Subcutaneous abdominal adipose tissue (tissue), 5 donors: Measurements from ENCODE around the gene ISL2.

ENCODE experiments used
- H3K27ac ChIP-seq: one replicate; pipeline ENCODE4 v1.7.0; 2013; ENCODE audit warnings: low read depth, mild to moderate bottlenecking, inconsistent platforms, low read length, moderate library complexity
- H3K27me3 ChIP-seq, 5 donors: one replicate each; pipeline ENCODE4 v1.7.0; 2013; ENCODE audit warnings: low read length in 5 of 5, inconsistent platforms in 1 of 5; ENCODE audit not compliant: control insufficient read depth in 5 of 5, insufficient read depth in 4 of 5
- H3K36me3 ChIP-seq, 5 donors: one replicate each; pipeline ENCODE4 v1.7.0; 2013; ENCODE audit warnings: low read length in 5 of 5; ENCODE audit not compliant: control insufficient read depth in 5 of 5, insufficient read depth in 5 of 5
- H3K4me1 ChIP-seq, 5 donors: one replicate each; pipeline ENCODE4 v1.7.0; 2013; ENCODE audit warnings: low read length in 5 of 5, mild to moderate bottlenecking in 3 of 5, moderate library complexity in 1 of 5; ENCODE audit not compliant: control insufficient read depth in 5 of 5, insufficient read depth in 5 of 5
- H3K4me3 ChIP-seq, 5 donors: one replicate each; pipeline ENCODE4 v1.7.0; 2013; ENCODE audit warnings: low read length in 5 of 5, low read depth in 1 of 5
- H3K9ac ChIP-seq, 5 donors: one replicate each; pipeline ENCODE4 v1.7.0; 2013; ENCODE audit warnings: low read length in 5 of 5, mild to moderate bottlenecking in 4 of 5, moderate library complexity in 3 of 5
- H3K9me3 ChIP-seq, 5 donors: one replicate each; pipeline ENCODE4 v1.7.0; 2013; ENCODE audit warnings: low read length in 5 of 5; ENCODE audit not compliant: control insufficient read depth in 5 of 5
- donor health status: healthy.
- donor health status: healthy.
- donor health status: healthy.
- donor health status: healthy.
- donor health status: healthy.

Gene ISL2

GRCh38 chr15:76341366-76342057 lies 4.9 kb downstream of the ISL2 start:
- Histone ChIP-seq H3K27me3 (peaks cover 74 to 97% (median 91%) of the 10 kb centered on the region in 5 donors), H3K27ac (no peak overlapping the region), H3K4me3 (peak overlapping the region in 1 of 5 donors; percentile 56), H3K9me3 (no peaks in the 10 kb centered on the region), H3K9ac (no peak overlapping the region), H3K36me3 (no peaks in the 10 kb centered on the region), H3K4me1 (peaks cover 2 to 74% (median 61%) of the 10 kb centered on the region in 5 donors)

- Histone ChIP-seq H3K9ac (no peak overlapping the region), H3K36me3 (no peaks in the 10 kb centered on the region), H3K4me1 (peaks cover 2 to 74% (median 61%) of the 10 kb centered on the region in 5 donors), H3K27ac (no peak overlapping the region), H3K27me3 (peaks cover 77 to 97% (median 91%) of the 10 kb centered on the region in 5 donors), H3K4me3 (peak overlapping the region in 1 of 5 donors; percentile 52), H3K9me3 (no peaks in the 10 kb centered on the region)
Measured at GRCh38 chr15:76342058-76342381, 5.4 kb downstream of the ISL2 start.

- peak overlapping the region in 1 of 5 donors; percentile 51 for H3K4me3 ChIP-seq
- peaks cover 2 to 71% (median 58%) of the 10 kb centered on the region in 5 donors for H3K4me1 ChIP-seq
- peaks cover 73 to 97% (median 91%) of the 10 kb centered on the region in 5 donors for H3K27me3 ChIP-seq
- H3K27ac ChIP-seq, result no peak overlapping the region
- no peaks in the 10 kb centered on the region for H3K9me3 ChIP-seq
- no peak overlapping the region for H3K9ac ChIP-seq
- no peaks in the 10 kb centered on the region for H3K36me3 ChIP-seq
Measured at GRCh38 chr15:76342382-76343201, 6.0 kb downstream of the ISL2 start.

GRCh38 chr15:76343313-76343996 lies 6.9 kb downstream of the ISL2 start:
- H3K27ac ChIP-seq, result no peak overlapping the region
- H3K27me3 ChIP-seq, result peaks cover 67 to 95% (median 86%) of the 10 kb centered on the region in 5 donors
- H3K4me3 ChIP-seq, result no peak overlapping the region
- peaks cover 2 to 62% (median 53%) of the 10 kb centered on the region in 5 donors for H3K4me1 ChIP-seq
- H3K36me3 ChIP-seq, result no peaks in the 10 kb centered on the region
- H3K9me3 ChIP-seq, result no peaks in the 10 kb centered on the region
- no peak overlapping the region for H3K9ac ChIP-seq

DNA sequence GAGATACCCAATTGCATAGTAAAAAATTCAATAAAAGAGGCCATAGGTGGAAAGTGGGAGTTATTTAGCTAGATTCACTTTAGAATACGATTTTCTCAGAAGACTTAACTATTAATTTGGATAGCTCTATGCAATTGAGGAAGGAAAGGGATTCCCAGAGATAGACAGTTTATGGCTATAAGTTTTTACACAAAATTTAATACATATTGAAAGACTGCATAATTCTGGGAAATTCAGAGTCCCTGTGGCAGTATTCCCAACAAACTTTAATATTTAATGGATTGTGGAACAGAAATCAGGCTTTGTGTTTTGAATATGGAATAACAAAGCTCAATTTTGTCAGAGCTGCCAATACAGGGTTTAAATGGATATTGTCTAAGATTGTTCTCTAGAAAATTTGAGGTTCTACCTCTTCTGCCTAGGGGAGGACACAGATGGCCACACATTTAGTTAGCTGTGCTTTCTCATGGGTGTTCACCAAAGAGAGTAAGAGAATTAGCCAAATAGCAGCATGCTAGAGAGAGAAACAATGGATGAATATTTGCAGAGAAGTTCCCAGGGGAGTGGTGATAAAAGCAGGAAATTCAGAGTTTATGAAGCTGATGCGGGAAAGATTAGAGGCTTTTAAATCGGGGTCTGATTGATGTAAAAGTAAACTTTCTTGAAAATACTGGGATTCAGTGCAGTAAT lies 8.5 kb downstream of the ISL2 start:
- H3K36me3 ChIP-seq, result peaks cover 0 to 5% (median 0%) of the 10 kb centered on the region in 5 donors
- H3K27ac ChIP-seq, result no peak overlapping the region
- peaks cover 2 to 48% (median 44%) of the 10 kb centered on the region in 5 donors for H3K4me1 ChIP-seq
- H3K4me3 ChIP-seq, result no peak overlapping the region
- no peaks in the 10 kb centered on the region for H3K9me3 ChIP-seq
- no peak overlapping the region for H3K9ac ChIP-seq
- H3K27me3 ChIP-seq, result peaks cover 52 to 79% (median 72%) of the 10 kb centered on the region in 5 donors

DNA sequence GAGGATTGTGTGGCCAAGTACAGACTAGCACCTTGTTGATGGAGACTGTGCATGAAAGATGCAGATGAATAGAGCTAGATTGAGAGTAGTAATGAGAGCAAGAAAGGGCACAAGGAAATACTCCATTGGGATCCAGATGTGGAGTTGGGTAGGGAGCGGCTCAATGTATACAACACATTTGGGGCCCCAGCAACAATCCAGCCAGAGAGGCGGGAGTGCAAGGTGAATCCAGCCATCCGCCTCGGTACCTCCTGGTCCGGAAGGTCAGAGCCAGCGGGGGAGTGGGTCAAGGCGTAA lies 9.0 kb downstream of the ISL2 start:
- H3K9me3 ChIP-seq, result no peaks in the 10 kb centered on the region
- H3K4me3 ChIP-seq, result peak overlapping the region in 2 of 5 donors; percentile 19 to 63
- peaks cover 49 to 75% (median 67%) of the 10 kb centered on the region in 5 donors for H3K27me3 ChIP-seq
- H3K4me1 ChIP-seq, result peaks cover 2 to 43% (median 39%) of the 10 kb centered on the region in 5 donors
- H3K9ac ChIP-seq, result no peak overlapping the region
- H3K36me3 ChIP-seq, result peaks cover 0 to 5% (median 0%) of the 10 kb centered on the region in 5 donors
- no peak overlapping the region for H3K27ac ChIP-seq

GRCh38 chr15:76345880-76346668 lies 9.5 kb downstream of the ISL2 start:
- Histone ChIP-seq H3K27me3 (peaks cover 43 to 69% (median 62%) of the 10 kb centered on the region in 5 donors), H3K4me3 (peak overlapping the region; percentile 19 to 63 (median 51)), H3K27ac (no peak overlapping the region), H3K9ac (peak overlapping the region in 2 of 5 donors; percentile 39 to 56), H3K9me3 (no peaks in the 10 kb centered on the region), H3K36me3 (peaks cover 0 to 5% (median 0%) of the 10 kb centered on the region in 5 donors), H3K4me1 (peaks cover 0 to 38% (median 34%) of the 10 kb centered on the region in 5 donors)

GRCh38 chr15:76346669-76347481 lies 10.3 kb downstream of the ISL2 start:
- peaks cover 39 to 61% (median 54%) of the 10 kb centered on the region in 5 donors for H3K27me3 ChIP-seq
- peaks cover 0 to 31% (median 26%) of the 10 kb centered on the region in 5 donors for H3K4me1 ChIP-seq
- H3K9ac ChIP-seq, result peak overlapping the region in 1 of 5 donors; percentile 11
- no peak overlapping the region for H3K27ac ChIP-seq
- peak overlapping the region in 4 of 5 donors; percentile 42 to 63 (median 56) for H3K4me3 ChIP-seq
- no peaks in the 10 kb centered on the region for H3K9me3 ChIP-seq
- H3K36me3 ChIP-seq, result peaks cover 0 to 5% (median 0%) of the 10 kb centered on the region in 5 donors
